CD4-positive, alpha-beta T cell (primary cell): ENCODE results near the gene PTPRN2. TPM values are rescaled to one million over a fixed set of nuclear protein-coding genes. Genes with fewer than 3 reads are reported as not detected.

ENCODE experiments used
- ATAC-seq: fragments of 200-7000 bp; cut with Tn5 transposase; one replicate; pipeline ENCODE4 v1.10.0; 2022; ENCODE audit warnings: mild to moderate bottlenecking; ENCODE audit not compliant: poor library complexity
- CTCF ChIA-PET: fragments of 350-600 bp; sonication (Branson Sonifier 250); formaldehyde crosslinking; loops from one replicate; lab custom pipeline; 2021; ENCODE audit warnings: antibody characterized with exemption, inconsistent platforms; lab: Charles Lee
- POLR2A ChIA-PET: fragments of 350-600 bp; sonication (Branson Sonifier 250); formaldehyde crosslinking; loops from one replicate; lab custom pipeline; 2021; ENCODE audit warnings: antibody characterized with exemption, inconsistent platforms; lab: Charles Lee
- DNase-seq, 14 experiments: peaks; one replicate each; pipeline ENCODE4 v3.0.0-alpha.2; 2013 to 2020; ENCODE audit warnings: mixed read lengths in 2 of 14
- H3K27ac ChIP-seq, 2 donors: one replicate each; pipeline versions ENCODE4 v1.5.1 to v1.7.0; 2013; ENCODE audit warnings: low read length in 2 of 2, low read depth in 1 of 2, mild to moderate bottlenecking in 1 of 2
- H3K27me3 ChIP-seq, 2 experiments: 1 replicate in 1 of 2; 2 replicates in 1 of 2; pipeline versions ENCODE4 v1.6.1 to v1.7.0; 2013; ENCODE audit warnings: low read length in 2 of 2, control low read depth in 1 of 2, mild to moderate bottlenecking in 1 of 2, moderate library complexity in 1 of 2; ENCODE audit not compliant: insufficient read depth in 2 of 2, control insufficient read depth in 1 of 2
- H3K36me3 ChIP-seq: one replicate; pipeline ENCODE4 v1.6.1; 2013; ENCODE audit warnings: low read length, control low read depth; ENCODE audit not compliant: insufficient read depth
- H3K4me1 ChIP-seq: one replicate; pipeline ENCODE4 v1.6.1; 2013; ENCODE audit warnings: low read length, control low read depth; ENCODE audit not compliant: insufficient read depth
- H3K4me3 ChIP-seq: one replicate; pipeline ENCODE4 v1.5.1; 2013; ENCODE audit warnings: mild to moderate bottlenecking, low read length, moderate library complexity
- H3K9me3 ChIP-seq, 2 experiments: 1 replicate in 1 of 2; 2 replicates in 1 of 2; pipeline versions ENCODE4 v1.6.1 to v1.7.0; 2013; ENCODE audit warnings: low read length in 2 of 2, mild to moderate bottlenecking in 2 of 2, control low read depth in 1 of 2, moderate library complexity in 1 of 2; ENCODE audit not compliant: control insufficient read depth in 1 of 2, insufficient read depth in 1 of 2
- H3K27ac Mint-ChIP-seq: one replicate; pipeline ENCODE4 v1.8.0; 2020; ENCODE audit warnings: mixed read lengths
- H3K27me3 Mint-ChIP-seq: one replicate; pipeline ENCODE4 v1.8.0; 2021; ENCODE audit warnings: mixed read lengths
- H3K36me3 Mint-ChIP-seq: one replicate; pipeline ENCODE4 v1.8.0; 2021; ENCODE audit warnings: low read depth, mixed read lengths
- H3K4me1 Mint-ChIP-seq: one replicate; pipeline ENCODE4 v1.8.0; 2021; ENCODE audit warnings: low read depth, mixed read lengths
- H3K4me3 Mint-ChIP-seq: one replicate; pipeline ENCODE4 v1.8.0; 2020; ENCODE audit warnings: mild to moderate bottlenecking, mixed read lengths
- H3K9me3 Mint-ChIP-seq: one replicate; pipeline ENCODE4 v1.8.0; 2020; ENCODE audit warnings: mixed read lengths
- CTCF ChIP-seq: fragments of 200-600 bp; IDR thresholded peaks from one replicate; pipeline ENCODE4 v1.8.0; 2022; ENCODE audit warnings: antibody characterized with exemption, mild to moderate bottlenecking
- intact Hi-C, 2 experiments: fragments of 100-400 bp; cut with DNase I in 1 of 2; cut with micrococcal nuclease in 1 of 2; formaldehyde crosslinking; loops; one replicate each; pipeline versions ENCODE4 v1.15.1 to v1.9.0; 2023 to 2025; cut with DNase I, micrococcal nuclease
- total RNA-seq, 174 experiments: library from RNA in 2 of 174; stranded (reverse) in 2 of 174; gene quantifications; one replicate each; pipeline ENCODE4 v1.2.3 and lab custom pipeline; 2021 to 2026

Gene PTPRN2
- total RNA-seq, 2 experiments from 2014 or later = 0.34 to 0.44 TPM

GRCh38 chr7:158125721-158126120, 461.9 kb downstream of the PTPRN2 start:
- ATAC-seq (no peak), DNase-seq (no peak)
- H3K27ac Mint-ChIP-seq = no peak overlapping the region
- no peaks in the 10 kb centered on the region for H3K9me3 Mint-ChIP-seq
- Histone ChIP-seq H3K27me3 (peaks cover 0 to 3% of the 10 kb centered on the region in 2 experiments), H3K9me3 (peaks cover 0 to 80% of the 10 kb centered on the region in 2 experiments), H3K4me3 (no peak overlapping the region), H3K36me3 (no peaks in the 10 kb centered on the region), H3K27ac (no peak overlapping the region), H3K4me1 (no peaks in the 10 kb centered on the region)
- POLR2A ChIA-PET = no interaction called here
- H3K4me3 Mint-ChIP-seq = no peak overlapping the region
- no peaks in the 10 kb centered on the region for H3K4me1 Mint-ChIP-seq
- CTCF ChIA-PET = no interaction called here
- TF ChIP-seq CTCF = no peak
- H3K36me3 Mint-ChIP-seq = no peaks in the 10 kb centered on the region
- intact Hi-C loops = no loop called here
- no peaks in the 10 kb centered on the region for H3K27me3 Mint-ChIP-seq

GRCh38 chr7:158125091-158125490, 462.5 kb downstream of the PTPRN2 start:
- Mint-ChIP-seq H3K4me3 (no peak overlapping the region), H3K9me3 (peaks cover under 1% of the 10 kb centered on the region), H3K27ac (no peak overlapping the region), H3K27me3 (no peaks in the 10 kb centered on the region), H3K4me1 (no peaks in the 10 kb centered on the region), H3K36me3 (no peaks in the 10 kb centered on the region)
- no peaks in the 10 kb centered on the region for H3K4me1 ChIP-seq
- H3K36me3 ChIP-seq = no peaks in the 10 kb centered on the region
- peaks cover 0 to 76% of the 10 kb centered on the region in 2 experiments for H3K9me3 ChIP-seq
- intact Hi-C loops = no loop called here
- POLR2A ChIA-PET = no interaction called here
- ATAC-seq = no peak
- no peak for DNase-seq
- peaks cover 0 to 3% of the 10 kb centered on the region in 2 experiments for H3K27me3 ChIP-seq
- CTCF ChIA-PET = no interaction called here
- H3K27ac ChIP-seq = no peak overlapping the region
- TF ChIP-seq CTCF = no peak
- H3K4me3 ChIP-seq = no peak overlapping the region

- CTCF ChIA-PET = no interaction called here
- peaks cover 3% of the 10 kb centered on the region for H3K9me3 Mint-ChIP-seq
- ATAC-seq (no peak), DNase-seq (no peak)
- no peak for TF ChIP-seq CTCF
- H3K4me1 ChIP-seq = no peaks in the 10 kb centered on the region
- H3K4me3 Mint-ChIP-seq = no peak overlapping the region
- no peaks in the 10 kb centered on the region for H3K36me3 Mint-ChIP-seq
- H3K4me1 Mint-ChIP-seq = no peaks in the 10 kb centered on the region
- H3K9me3 ChIP-seq = peaks cover 0 to 73% of the 10 kb centered on the region in 2 experiments
- no peak overlapping the region for H3K4me3 ChIP-seq
- H3K27me3 Mint-ChIP-seq = no peaks in the 10 kb centered on the region
- peaks cover 0 to 3% of the 10 kb centered on the region in 2 experiments for H3K27me3 ChIP-seq
- no peaks in the 10 kb centered on the region for H3K36me3 ChIP-seq
- intact Hi-C loops = no loop called here
- no peak overlapping the region for H3K27ac Mint-ChIP-seq
- POLR2A ChIA-PET = no interaction called here
- no peak overlapping the region for H3K27ac ChIP-seq
Measured at GRCh38 chr7:158124671-158125079, 462.9 kb downstream of the PTPRN2 start.
